ENCODE results near the gene PDE6A. TPM values are rescaled to one million over a fixed set of nuclear protein-coding genes. Genes with fewer than 3 reads are reported as not detected.

PDE6A gene
- polyA plus RNA-seq, 2 of the 4 experiments (the other 2 are of a cell fraction), result 0.28 to 0.35 TPM

- TF ChIP-seq USF2 (IDR thresholded peaks at IDR 0.05), result no peak
- no peak for TF ChIP-seq CTCF (IDR thresholded peaks at IDR 0.05)
These were observed 126.5 kb downstream of the PDE6A start (continued) for GRCh38 chr5:149818116-149818515.

- WGBS (ENCODE audit: missing lambda C conversion rate), result 85% methylated on average over 4 of the region's 4 CpGs
- POLR2A ChIA-PET, result no interaction called here
- DNase-seq (ENCODE audit: low read depth in 1 of 2, low spot score in 1 of 2), result no peak
- TF ChIP-seq FOXS1 (CRISPR knock-in tag; IDR thresholded peaks at IDR 0.05) (no peak), SMC3 (IDR thresholded peaks at IDR 0.05) (no peak)
- Histone ChIP-seq H3K27ac (no peak overlapping the region), H3K9me3 (no peaks in the 10 kb centered on the region), H3K4me1 (no peaks in the 10 kb centered on the region), H3K4me2 (no peak overlapping the region), H3K4me3 (no peak overlapping the region)
- ATAC-seq, result no peak
- CTCF ChIA-PET, result interaction anchor here (1.0 to 6.5 kb wide), 7 partner anchors 10 to 150 kb away, joined by 3 to 54 read pairs (median 10); no protein-coding TSS in a partner anchor
- no peak for FAIRE-seq
These were observed 127.0 kb downstream of the PDE6A start for GRCh38 chr5:149817539-149818060.

- Histone ChIP-seq H3K4me2 (no peak overlapping the region), H3K9me3 (no peaks in the 10 kb centered on the region), H3K4me3 (no peak overlapping the region), H3K4me1 (no peaks in the 10 kb centered on the region), H3K27ac (no peak overlapping the region)
- TF ChIP-seq BCL3 (IDR thresholded peaks at IDR 0.05), result no peak
- TF ChIP-seq TP53 (CRISPR knock-in tag; IDR thresholded peaks at IDR 0.05), result no peak
- TF ChIP-seq PBX3 (IDR thresholded peaks at IDR 0.05), result no peak
- ATAC-seq, result no peak
- POLR2A ChIA-PET, result no interaction called here
- no peak for DNase-seq (ENCODE audit: low read depth in 1 of 2, low spot score in 1 of 2)
- FAIRE-seq, result no peak
- 80% methylated on average over 2 of the region's 2 CpGs for whole genome bisulfite sequencing (ENCODE audit: missing lambda C conversion rate)
- CTCF ChIA-PET, result interaction anchor here (1.1 to 6.5 kb wide), 11 partner anchors 10 to 198 kb away, joined by 3 to 54 read pairs (median 10); no protein-coding TSS in a partner anchor
These were observed 127.9 kb downstream of the PDE6A start for GRCh38 chr5:149816661-149817060.

GRCh38 chr5:149811453-149811852 lies 133.1 kb downstream of the PDE6A start:
- ATAC-seq, result no peak
- ChIA-PET CTCF (interaction anchor here (1.0 to 3.5 kb wide), 8 partner anchors 10 to 174 kb away, joined by 3 to 12 read pairs (median 6); no protein-coding TSS in a partner anchor), POLR2A (no interaction called here)
- no peak for FAIRE-seq
- Histone ChIP-seq H3K27ac (no peak overlapping the region), H3K9me3 (no peaks in the 10 kb centered on the region), H3K4me3 (no peak overlapping the region), H3K4me1 (peaks cover 5% of the 10 kb centered on the region; the same call in 2 of the 3 replicates), H3K4me2 (no peak overlapping the region)
- no peak for DNase-seq (ENCODE audit: low read depth in 1 of 2, low spot score in 1 of 2)
- no peak for TF ChIP-seq POLR2AphosphoS2 (conservative IDR thresholded peaks at IDR 0.05; ENCODE audit: low read length)
- no peak for TF ChIP-seq NR3C1 (IDR thresholded peaks at IDR 0.05)
- TF ChIP-seq CBX2 (IDR thresholded peaks at IDR 0.05; ENCODE audit: borderline replicate concordance, low read depth), result no peak
- no peak for TF ChIP-seq RFX5 (IDR thresholded peaks at IDR 0.05)
- no peak for TF ChIP-seq HDAC2 (IDR thresholded peaks at IDR 0.05)
- no peak for TF ChIP-seq HOXA7 (CRISPR knock-in tag; IDR thresholded peaks at IDR 0.05)
- no peak for TF ChIP-seq ELK1 (IDR thresholded peaks at IDR 0.05; ENCODE audit: low read depth, low read length)
- no peak for TF ChIP-seq PBX3 (IDR thresholded peaks at IDR 0.05)
- TF ChIP-seq FOSL2 (IDR thresholded peaks at IDR 0.05), result no peak
- no peak for TF ChIP-seq FOSL2 (CRISPR knock-in tag; IDR thresholded peaks at IDR 0.05)
- no peak for TF ChIP-seq RCOR1 (IDR thresholded peaks at IDR 0.05; ENCODE audit: low read depth, low read length)
- TF ChIP-seq USF2 (IDR thresholded peaks at IDR 0.05), result no peak
- no peak for TF ChIP-seq ZNF302 (CRISPR knock-in tag; IDR thresholded peaks at IDR 0.05)
- no peak for TF ChIP-seq MAFK (IDR thresholded peaks at IDR 0.05; ENCODE audit: partially characterized antibody)
- TF ChIP-seq CTCF (IDR thresholded peaks at IDR 0.05), result no peak
- 82% methylated on average over 3 of the region's 3 CpGs for WGBS (ENCODE audit: missing lambda C conversion rate)

Measured in A549 (cell line).